Activated T-helper 1 cell treated with anti-CD3 and anti-CD28 coated beads, Interleukin-2, amount 50 U/mL, for 16 hours (primary cell): ENCODE measurements around the gene MRPL21.

Source experiments
- DNase-seq, 2 donors: peaks; one replicate each; pipeline ENCODE4 v3.0.0-alpha.2; 2020; ENCODE audit warnings: low read depth in 1 of 2, low spot score in 1 of 2

Gene MRPL21

DNA sequence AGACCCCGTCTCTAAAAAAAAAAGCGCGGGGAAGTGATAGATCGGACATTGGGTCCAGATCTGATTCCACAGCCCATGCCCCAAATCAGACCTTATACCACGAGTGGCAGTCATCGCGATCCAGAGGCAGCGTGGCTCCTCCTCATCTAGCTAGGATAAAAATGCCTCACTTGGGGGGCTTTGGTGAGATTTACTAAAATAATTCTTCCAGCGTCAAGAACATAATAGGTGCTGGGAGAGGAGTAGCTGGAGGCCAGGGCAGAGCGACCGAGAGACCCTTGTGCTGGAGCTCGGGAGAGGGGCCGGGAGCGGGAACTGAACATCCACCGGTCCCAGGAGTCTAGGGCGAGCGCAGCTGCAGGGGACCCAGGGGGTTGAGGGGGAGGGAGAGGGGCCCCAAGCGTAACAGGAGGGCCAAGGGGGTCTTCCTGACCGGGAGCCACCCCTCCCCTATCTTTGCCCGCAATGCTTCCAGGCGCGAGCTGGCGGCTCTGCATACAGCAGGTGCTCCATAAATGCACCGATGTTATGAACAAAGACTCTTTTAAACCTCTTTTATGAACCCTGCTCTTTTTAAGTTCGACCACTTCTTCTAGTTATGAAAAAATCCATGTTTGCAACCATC, 61.1 kb downstream of the MRPL21 start:
- DNase-seq: no peak

DNA sequence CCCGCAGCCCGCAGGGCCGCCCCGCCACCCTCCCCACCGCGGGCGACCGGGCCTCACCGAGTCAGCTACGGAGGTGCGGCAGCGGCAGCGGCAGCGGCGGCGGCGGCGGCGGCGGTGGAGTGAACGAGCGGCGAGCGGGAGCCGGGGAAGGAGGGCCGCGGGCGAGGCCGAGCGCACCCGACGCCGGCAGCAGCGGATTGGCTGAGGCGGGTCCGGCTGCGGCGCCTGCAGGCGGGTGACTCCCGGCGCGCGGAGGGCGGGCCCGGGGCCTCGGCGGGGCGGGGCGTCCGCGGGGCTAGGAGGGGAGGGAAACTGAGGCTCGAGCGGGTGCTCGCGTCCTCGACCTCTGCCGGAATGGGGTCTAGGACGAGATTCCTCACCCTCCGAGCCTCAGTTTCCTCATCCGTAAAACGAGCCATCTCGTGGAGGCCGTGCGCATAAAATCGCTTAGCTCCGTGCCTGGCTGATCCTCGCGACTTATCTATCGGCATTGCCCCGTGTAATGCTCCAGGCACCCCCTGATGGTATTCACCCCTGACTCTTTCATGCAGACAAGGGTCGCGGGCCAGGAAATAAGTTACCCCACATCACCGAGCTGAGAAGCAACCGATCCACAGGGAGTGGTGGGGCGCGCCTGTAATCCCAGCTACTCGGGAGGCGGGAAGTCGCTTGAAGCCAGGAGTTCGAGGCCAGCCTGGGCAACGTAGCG, 61.8 kb downstream of the MRPL21 start, which contains the start of gene CPT1A:
Gene CPT1A (minus strand): TSS at position 199 of the 709 bp plus-strand sequence. CDS start 26,442 bp downstream, outside the sequence.
- DNase-seq: peak; percentile 40 to 65
